Endothelial cell of umbilical vein (primary cell): ENCODE data around the gene TAMALIN.

Experiments used
- CTCF ChIP-seq, 2 donors: IDR thresholded peaks; 1 replicate in 1 of 2; 2 replicates in 1 of 2; pipeline ENCODE4 v1.5.1; 2011; ENCODE audit warnings: low read length in 2 of 2, mild to moderate bottlenecking in 2 of 2, moderate library complexity in 2 of 2, control low read depth in 1 of 2, inconsistent platforms in 1 of 2, low read depth in 1 of 2; ENCODE audit not compliant: insufficient read depth in 1 of 2; ENCODE audit errors: extremely low read depth in 1 of 2
- GATA2 ChIP-seq: IDR thresholded peaks from 2 replicates; pipeline ENCODE4 v1.7.0; 2011; ENCODE audit warnings: low read depth, mild to moderate bottlenecking, moderate library complexity, mixed read lengths, low read length; ENCODE audit not compliant: insufficient read length, insufficient read depth

- no peak for TF ChIP-seq CTCF (IDR thresholded peaks at IDR 0.05; ENCODE audit: extremely low read depth in 1 of 2, insufficient read depth in 1 of 2, low read depth in 1 of 2, low read length in 2 of 2)
- no peak for TF ChIP-seq GATA2
Observed at GRCh38 chr12:52010692-52011601, 4.2 kb downstream of the TAMALIN start.
